Astrocyte (in vitro differentiated cells and primary cell): ENCODE data around the gene NPAS3. TPM values are rescaled to one million over a fixed set of nuclear protein-coding genes. Genes with fewer than 3 reads are reported as not detected.
A peak's percentile ranks its signal among the peaks of the same experiment; 100 is the strongest.

ENCODE experiments used
- DNase-seq: peaks from one replicate; pipeline ENCODE4 v3.0.0-alpha.2; 2010; ENCODE audit warnings: low read depth
- FAIRE-seq: peaks from 2 replicates; lab custom pipeline; 2011; peaks lifted over from hg19 to GRCh38; lab: Jason Lieb, UNC
- H2AFZ ChIP-seq: 2 replicates; pipeline ENCODE4 v1.6.0; 2012; ENCODE audit warnings: low read depth, low read length, inconsistent platforms
- H3K27ac ChIP-seq: 2 replicates; pipeline ENCODE4 v1.5.1; 2011; ENCODE audit warnings: low read depth, low read length, inconsistent platforms
- H3K27me3 ChIP-seq: 2 replicates; pipeline ENCODE4 v1.6.0; 2011; ENCODE audit warnings: low read length, inconsistent platforms; ENCODE audit not compliant: insufficient read depth
- H3K36me3 ChIP-seq: 2 replicates; pipeline ENCODE4 v1.5.1; 2011; ENCODE audit warnings: low read length, inconsistent platforms; ENCODE audit not compliant: insufficient read depth
- H3K4me1 ChIP-seq: 2 replicates; pipeline ENCODE4 v1.5.1; 2011; ENCODE audit warnings: low read length, inconsistent platforms; ENCODE audit not compliant: insufficient read depth
- H3K4me2 ChIP-seq: 2 replicates; pipeline ENCODE4 v1.6.0; 2012; ENCODE audit warnings: low read length, inconsistent platforms
- H3K4me3 ChIP-seq: 2 replicates; pipeline ENCODE4 v1.5.1; 2011; ENCODE audit warnings: low read depth, mild to moderate bottlenecking, low read length, inconsistent platforms; ENCODE audit not compliant: insufficient read depth
- H3K79me2 ChIP-seq: 2 replicates; pipeline ENCODE4 v1.6.0; 2012; ENCODE audit warnings: mild to moderate bottlenecking, low read length, inconsistent platforms; ENCODE audit not compliant: insufficient read depth
- H3K9ac ChIP-seq: 2 replicates; pipeline ENCODE4 v1.6.0; 2012; ENCODE audit warnings: mild to moderate bottlenecking, low read length, inconsistent platforms
- H3K9me3 ChIP-seq: 2 replicates; pipeline ENCODE4 v1.5.1; 2012; ENCODE audit warnings: low read depth, mild to moderate bottlenecking, low read length, inconsistent platforms; ENCODE audit not compliant: insufficient read depth
- H4K20me1 ChIP-seq: 2 replicates; pipeline ENCODE4 v1.6.0; 2012; ENCODE audit warnings: low read length, inconsistent platforms; ENCODE audit not compliant: insufficient read depth
- H3K27ac Mint-ChIP-seq: one replicate; pipeline ENCODE4 v1.8.0; 2021; ENCODE audit warnings: mild to moderate bottlenecking, mixed read lengths; ENCODE audit not compliant: unreplicated experiment
- H3K27me3 Mint-ChIP-seq: one replicate; pipeline ENCODE4 v1.8.0; 2021; ENCODE audit warnings: low read depth, mixed read lengths; ENCODE audit not compliant: unreplicated experiment
- H3K36me3 Mint-ChIP-seq: one replicate; pipeline ENCODE4 v1.8.0; 2021; ENCODE audit warnings: low read depth, mixed read lengths; ENCODE audit not compliant: unreplicated experiment
- H3K4me1 Mint-ChIP-seq: one replicate; pipeline ENCODE4 v1.8.0; 2021; ENCODE audit warnings: low read depth, mixed read lengths; ENCODE audit not compliant: unreplicated experiment
- H3K4me3 Mint-ChIP-seq: one replicate; pipeline ENCODE4 v1.8.0; 2021; ENCODE audit warnings: mild to moderate bottlenecking, moderate library complexity, mixed read lengths; ENCODE audit not compliant: unreplicated experiment
- H3K9me3 Mint-ChIP-seq: one replicate; pipeline ENCODE4 v1.8.0; 2021; ENCODE audit warnings: mild to moderate bottlenecking, mixed read lengths; ENCODE audit not compliant: unreplicated experiment
- CTCF ChIP-seq: IDR thresholded peaks from 2 replicates; pipeline ENCODE4 v1.5.1; 2011; ENCODE audit warnings: low read depth, mild to moderate bottlenecking, inconsistent platforms, low read length, moderate library complexity; ENCODE audit not compliant: insufficient read depth
- EZH2 ChIP-seq: IDR thresholded peaks from 2 replicates; pipeline ENCODE4 v1.6.1; 2012; ENCODE audit warnings: mild to moderate bottlenecking, low read length, inconsistent platforms; ENCODE audit not compliant: insufficient read depth
- total RNA-seq: library from RNA; stranded (reverse); gene quantifications from 2 replicates; pipeline ENCODE4 v1.2.1, GENCODE V29; 2021

Gene NPAS3
- total RNA-seq, 1 donor from 2014 or later, result 2.6 TPM

- H3K4me3 ChIP-seq, result no peak overlapping the region
- TF ChIP-seq CTCF (no peak), EZH2 (no peak)
- Mint-ChIP-seq H3K4me1 (peaks cover 8% of the 10 kb centered on the region), H3K4me3 (no peak overlapping the region), H3K27ac (no peak overlapping the region), H3K36me3 (no peaks in the 10 kb centered on the region), H3K9me3 (no peaks in the 10 kb centered on the region), H3K27me3 (no peaks in the 10 kb centered on the region)
- H3K79me2 ChIP-seq, result no peaks in the 10 kb centered on the region
- FAIRE-seq (no peak), DNase-seq (no peak)
- no peaks in the 10 kb centered on the region for H3K9me3 ChIP-seq
- H3K27me3 ChIP-seq, result no peaks in the 10 kb centered on the region
- no peaks in the 10 kb centered on the region for H4K20me1 ChIP-seq
- no peak overlapping the region for H3K4me2 ChIP-seq
- H3K36me3 ChIP-seq, result no peaks in the 10 kb centered on the region
- H2AFZ ChIP-seq, result no peak overlapping the region
- H3K27ac ChIP-seq, result peak overlapping the region; percentile 33
- peaks cover 16% of the 10 kb centered on the region for H3K4me1 ChIP-seq
- no peak overlapping the region for H3K9ac ChIP-seq
Measured at GRCh38 chr14:33738029-33738428, 799.4 kb downstream of the NPAS3 start.

- Histone ChIP-seq H3K9me3 (no peaks in the 10 kb centered on the region), H2AFZ (no peak overlapping the region), H3K79me2 (no peaks in the 10 kb centered on the region), H3K9ac (no peak overlapping the region), H3K36me3 (no peaks in the 10 kb centered on the region), H4K20me1 (no peaks in the 10 kb centered on the region), H3K4me2 (no peak overlapping the region), H3K27ac (no peak overlapping the region), H3K27me3 (no peaks in the 10 kb centered on the region), H3K4me1 (peaks cover 16% of the 10 kb centered on the region), H3K4me3 (no peak overlapping the region)
- Mint-ChIP-seq H3K4me3 (no peak overlapping the region), H3K27me3 (no peaks in the 10 kb centered on the region), H3K27ac (no peak overlapping the region), H3K4me1 (peaks cover 8% of the 10 kb centered on the region), H3K9me3 (no peaks in the 10 kb centered on the region), H3K36me3 (no peaks in the 10 kb centered on the region)
- DNase-seq (no peak), FAIRE-seq (no peak)
- TF ChIP-seq EZH2, result no peak
- TF ChIP-seq CTCF, result no peak
Measured at GRCh38 chr14:33738491-33738890, 799.8 kb downstream of the NPAS3 start.

GRCh38 chr14:33740531-33740930, 801.9 kb downstream of the NPAS3 start:
- Histone ChIP-seq H3K36me3 (no peaks in the 10 kb centered on the region), H3K4me1 (peaks cover 16% of the 10 kb centered on the region), H4K20me1 (no peaks in the 10 kb centered on the region), H2AFZ (no peak overlapping the region), H3K9me3 (no peaks in the 10 kb centered on the region), H3K4me2 (peak overlapping the region; percentile 6), H3K9ac (no peak overlapping the region), H3K27me3 (no peaks in the 10 kb centered on the region), H3K4me3 (no peak overlapping the region), H3K27ac (no peak overlapping the region), H3K79me2 (no peaks in the 10 kb centered on the region)
- no peaks in the 10 kb centered on the region for H3K27me3 Mint-ChIP-seq
- H3K36me3 Mint-ChIP-seq, result peaks cover 2% of the 10 kb centered on the region
- peak; percentile 14 for DNase-seq
- H3K4me1 Mint-ChIP-seq, result peaks cover 8% of the 10 kb centered on the region
- no peak overlapping the region for H3K4me3 Mint-ChIP-seq
- peaks cover 5% of the 10 kb centered on the region for H3K9me3 Mint-ChIP-seq
- FAIRE-seq, result peak; percentile 67
- TF ChIP-seq CTCF (no peak), EZH2 (no peak)
- H3K27ac Mint-ChIP-seq, result no peak overlapping the region
